ENCODE data around the gene DDC. TPM values are rescaled to one million over a fixed set of nuclear protein-coding genes. Genes with fewer than 3 reads are reported as not detected.
A peak's percentile ranks its signal among the peaks of the same experiment; 100 is the strongest.

DDC gene
- polyA plus RNA-seq, 3 donors from 2014 or later: not detected

GRCh38 chr7:50449881-50450589 lies 115.2 kb downstream of the DDC start, which contains the start of gene FIGNL1:
Gene FIGNL1 (minus strand): TSS chr7:50450350. CDS start chr7:50447287, 3,063 bp downstream.
- Mint-ChIP-seq H3K9me3 (no peaks in the 10 kb centered on the region), H3K4me1 (peaks cover 18 to 26% of the 10 kb centered on the region in 2 donors), H3K27me3 (ENCODE audit: low read depth in 3 of 3) (peaks cover 0 to 14% (median 3%) of the 10 kb centered on the region in 3 donors), H3K27ac (peak within 1 kb of the TSS; percentile 70 to 94 (median 84)), H3K36me3 (peaks cover 11 to 22% (median 14%) of the 10 kb centered on the region in 3 donors), H3K4me3 (peak within 1 kb of the TSS; percentile 89 to 94 (median 91))
- DNase-seq: peak; percentile 78 to 82 (median 81)

- Mint-ChIP-seq H3K9me3 (no peaks in the 10 kb centered on the region), H3K4me3 (peak overlapping the region; percentile 89 to 94 (median 91)), H3K27me3 (ENCODE audit: low read depth in 3 of 3) (peaks cover 0 to 10% (median 3%) of the 10 kb centered on the region in 3 donors), H3K36me3 (peaks cover 11 to 26% (median 14%) of the 10 kb centered on the region in 3 donors), H3K27ac (peak overlapping the region; percentile 0 to 92 (median 75)), H3K4me1 (peaks cover 18 to 26% of the 10 kb centered on the region in 2 donors)
- no peak for DNase-seq
Measured at GRCh38 chr7:50449501-50449880, 115.7 kb downstream of the DDC start.

DNA sequence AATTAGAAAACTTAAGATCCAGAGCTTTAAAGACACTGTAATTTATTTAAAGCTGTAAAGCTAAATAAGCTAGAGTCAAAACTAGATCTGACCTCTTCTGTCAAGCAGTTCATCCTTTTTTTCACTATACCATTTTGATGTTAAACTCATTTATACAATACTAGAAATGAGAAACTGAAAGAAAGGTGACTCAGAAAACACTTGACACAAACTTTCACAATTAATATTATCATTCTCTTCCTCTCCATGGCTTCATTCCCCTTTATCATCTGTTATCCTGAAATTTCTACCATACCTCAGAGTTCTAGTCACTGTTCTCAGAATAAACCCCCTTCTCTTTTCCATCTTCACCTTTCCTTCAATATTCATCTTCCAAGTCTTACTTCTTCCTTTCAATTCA lies 116.4 kb downstream of the DDC start:
- H3K9me3 Mint-ChIP-seq: no peaks in the 10 kb centered on the region
- H3K4me1 Mint-ChIP-seq: peaks cover 18 to 26% of the 10 kb centered on the region in 2 donors
- peak overlapping the region in 3 of 5 donors; percentile 2 to 89 (median 59) for H3K4me3 Mint-ChIP-seq
- peak overlapping the region in 5 of 6 donors; percentile 0 to 86 (median 70) for H3K27ac Mint-ChIP-seq
- H3K27me3 Mint-ChIP-seq (ENCODE audit: low read depth in 3 of 3): peaks cover 0 to 10% (median 3%) of the 10 kb centered on the region in 3 donors
- H3K36me3 Mint-ChIP-seq: peaks cover 11 to 30% (median 17%) of the 10 kb centered on the region in 3 donors
- no peak for DNase-seq

DNA sequence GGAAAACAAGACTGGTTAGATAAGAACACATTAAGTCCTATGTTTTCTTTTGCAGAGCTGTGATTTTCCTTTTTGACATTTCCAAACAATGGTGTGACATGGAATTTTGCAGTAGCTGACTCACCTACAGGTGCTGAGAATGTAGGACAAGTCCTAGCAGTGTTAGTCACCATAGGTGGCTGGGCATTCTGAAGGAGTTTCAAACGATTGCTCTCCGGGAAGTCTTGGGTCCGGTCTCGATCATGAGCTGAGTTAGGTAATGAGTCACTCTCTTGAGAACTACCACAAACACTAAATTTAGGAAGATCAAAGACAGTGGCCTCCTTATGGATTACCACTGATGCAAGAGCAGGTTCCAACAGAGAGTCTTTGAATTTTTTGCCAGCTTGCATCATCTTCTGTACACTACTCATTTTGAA lies 118.7 kb downstream of the DDC start:
- peaks cover 17 to 37% (median 18%) of the 10 kb centered on the region in 3 donors for H3K36me3 Mint-ChIP-seq
- DNase-seq: no peak
- H3K4me1 Mint-ChIP-seq: peaks cover 18 to 26% of the 10 kb centered on the region in 2 donors
- H3K9me3 Mint-ChIP-seq: no peaks in the 10 kb centered on the region
- H3K27me3 Mint-ChIP-seq (ENCODE audit: low read depth in 3 of 3): peaks cover 0 to 3% (median 3%) of the 10 kb centered on the region in 3 donors
- H3K4me3 Mint-ChIP-seq: no peak overlapping the region
- no peak overlapping the region for H3K27ac Mint-ChIP-seq

GRCh38 chr7:50436133-50436806 lies 128.9 kb downstream of the DDC start:
- Mint-ChIP-seq H3K27ac (no peak overlapping the region), H3K27me3 (ENCODE audit: low read depth in 3 of 3) (no peaks in the 10 kb centered on the region), H3K36me3 (peaks cover 12 to 19% (median 19%) of the 10 kb centered on the region in 3 donors), H3K4me1 (no peaks in the 10 kb centered on the region), H3K4me3 (no peak overlapping the region), H3K9me3 (no peaks in the 10 kb centered on the region)
- DNase-seq: no peak

- no peaks in the 10 kb centered on the region for H3K9me3 Mint-ChIP-seq
- no peaks in the 10 kb centered on the region for H3K4me1 Mint-ChIP-seq
- H3K27me3 Mint-ChIP-seq (ENCODE audit: low read depth in 3 of 3): peaks cover 0 to 3% (median 2%) of the 10 kb centered on the region in 3 donors
- H3K36me3 Mint-ChIP-seq: peaks cover 0 to 5% (median under 1%) of the 10 kb centered on the region in 3 donors
- H3K27ac Mint-ChIP-seq: no peak overlapping the region
- no peak for DNase-seq
- H3K4me3 Mint-ChIP-seq: no peak overlapping the region
Measured at GRCh38 chr7:50431722-50432305, 133.4 kb downstream of the DDC start.

- H3K4me3 Mint-ChIP-seq: no peak overlapping the region
- H3K27me3 Mint-ChIP-seq (ENCODE audit: low read depth in 3 of 3): peaks cover 0 to 3% (median 2%) of the 10 kb centered on the region in 3 donors
- no peak for DNase-seq
- no peaks in the 10 kb centered on the region for H3K4me1 Mint-ChIP-seq
- peaks cover 0 to 4% (median 0%) of the 10 kb centered on the region in 3 donors for H3K36me3 Mint-ChIP-seq
- no peaks in the 10 kb centered on the region for H3K9me3 Mint-ChIP-seq
- no peak overlapping the region for H3K27ac Mint-ChIP-seq
Measured at GRCh38 chr7:50431316-50431715, 133.9 kb downstream of the DDC start.

DNA sequence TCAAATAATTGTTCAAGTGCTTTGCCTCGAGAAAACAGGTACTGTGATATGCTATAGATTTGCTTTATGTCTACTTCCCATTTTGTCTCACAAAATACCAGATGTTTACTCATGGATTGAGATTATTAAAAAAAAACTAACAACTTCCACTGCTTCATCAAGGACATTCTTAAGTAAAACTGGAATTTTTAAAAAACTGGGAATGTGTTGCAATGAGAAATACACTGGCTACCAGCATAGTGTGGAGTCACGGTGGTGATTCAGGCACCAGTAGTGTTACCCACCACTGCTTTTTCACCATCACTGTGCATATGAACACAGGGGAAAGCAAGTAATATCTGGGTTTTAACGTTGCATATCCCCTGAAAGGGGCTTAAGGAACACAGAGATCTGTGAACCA lies 136.3 kb downstream of the DDC start:
- H3K27ac Mint-ChIP-seq: no peak overlapping the region

GRCh38 chr7:50427518-50427917 lies 137.7 kb downstream of the DDC start:
- Mint-ChIP-seq H3K4me3 (no peak overlapping the region), H3K27ac (no peak overlapping the region), H3K27me3 (ENCODE audit: low read depth in 3 of 3) (peaks cover 0 to 3% (median 2%) of the 10 kb centered on the region in 3 donors), H3K9me3 (no peaks in the 10 kb centered on the region), H3K4me1 (no peaks in the 10 kb centered on the region), H3K36me3 (no peaks in the 10 kb centered on the region)
- no peak for DNase-seq

More for the DNA sequence above, 136.3 kb downstream of the DDC start:
- Mint-ChIP-seq H3K4me3 (no peak overlapping the region), H3K27me3 (ENCODE audit: low read depth in 3 of 3) (peaks cover 0 to 3% (median 2%) of the 10 kb centered on the region in 3 donors), H3K4me1 (no peaks in the 10 kb centered on the region), H3K36me3 (no peaks in the 10 kb centered on the region), H3K9me3 (no peaks in the 10 kb centered on the region)
- DNase-seq: no peak

- Mint-ChIP-seq H3K4me3 (no peak overlapping the region), H3K4me1 (no peaks in the 10 kb centered on the region), H3K27me3 (ENCODE audit: low read depth in 3 of 3) (peaks cover 0 to 3% (median 2%) of the 10 kb centered on the region in 3 donors), H3K27ac (peak overlapping the region in 1 of 6 donors; percentile 19), H3K9me3 (no peaks in the 10 kb centered on the region), H3K36me3 (no peaks in the 10 kb centered on the region)
- DNase-seq: no peak
Measured at GRCh38 chr7:50426280-50427045, 138.7 kb downstream of the DDC start.

GRCh38 chr7:50425318-50425717 lies 139.9 kb downstream of the DDC start:
- no peak for DNase-seq
- H3K4me1 Mint-ChIP-seq: no peaks in the 10 kb centered on the region
- H3K27me3 Mint-ChIP-seq (ENCODE audit: low read depth in 3 of 3): peaks cover 0 to 3% (median 2%) of the 10 kb centered on the region in 3 donors
- no peak overlapping the region for H3K4me3 Mint-ChIP-seq
- no peaks in the 10 kb centered on the region for H3K36me3 Mint-ChIP-seq
- no peaks in the 10 kb centered on the region for H3K9me3 Mint-ChIP-seq
- H3K27ac Mint-ChIP-seq: no peak overlapping the region

DNA sequence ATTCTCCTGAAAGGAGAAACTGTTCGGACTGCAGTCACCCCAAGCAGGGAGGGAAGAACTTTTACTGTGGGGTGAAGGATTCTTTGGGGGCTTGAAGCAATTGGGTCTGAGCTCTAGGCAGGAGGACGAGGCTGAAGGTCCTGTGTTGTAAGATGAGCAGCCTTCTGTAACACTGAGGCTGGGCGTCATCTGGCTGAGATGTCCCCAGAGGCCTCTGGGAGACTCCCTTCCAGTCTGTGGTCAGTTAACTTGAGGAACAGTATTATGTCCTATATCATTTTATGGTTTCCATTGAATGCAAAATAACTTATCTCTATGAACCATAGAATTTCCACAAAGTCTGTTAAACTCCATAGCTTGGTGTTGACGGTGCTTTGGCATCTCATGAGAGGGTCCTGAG lies 141.3 kb downstream of the DDC start:
- H3K4me1 Mint-ChIP-seq: no peaks in the 10 kb centered on the region
- no peak overlapping the region for H3K4me3 Mint-ChIP-seq
- no peak for DNase-seq
- no peaks in the 10 kb centered on the region for H3K36me3 Mint-ChIP-seq
- H3K27me3 Mint-ChIP-seq (ENCODE audit: low read depth in 3 of 3): peaks cover 0 to 3% (median under 1%) of the 10 kb centered on the region in 3 donors
- no peaks in the 10 kb centered on the region for H3K9me3 Mint-ChIP-seq
- H3K27ac Mint-ChIP-seq: no peak overlapping the region

- no peaks in the 10 kb centered on the region for H3K9me3 Mint-ChIP-seq
- H3K36me3 Mint-ChIP-seq: no peaks in the 10 kb centered on the region
- no peaks in the 10 kb centered on the region for H3K4me1 Mint-ChIP-seq
- H3K4me3 Mint-ChIP-seq: no peak overlapping the region
- no peak overlapping the region for H3K27ac Mint-ChIP-seq
- peaks cover 0 to 4% (median 0%) of the 10 kb centered on the region in 3 donors for H3K27me3 Mint-ChIP-seq (ENCODE audit: low read depth in 3 of 3)
- DNase-seq: no peak
Measured at GRCh38 chr7:50422858-50423257, 142.3 kb downstream of the DDC start.
